HepG2 (cell line): Measurements from ENCODE around the gene COMT. TPM values are rescaled to one million over a fixed set of nuclear protein-coding genes. Genes with fewer than 3 reads are reported as not detected.

Experiments used
- GATAD1 ChIP-seq: IDR thresholded peaks from 2 replicates; pipeline ENCODE4 v1.6.1; 2016; ENCODE audit warnings: missing genetic modification reagents, missing compliant biosample characterization
- KMT2A ChIP-seq: sonication (generic); formaldehyde crosslinking; IDR thresholded peaks from 2 replicates; pipeline ENCODE4 v1.4.0; 2020; ENCODE audit warnings: missing genetic modification reagents
- MYC ChIP-seq: sonication (generic); formaldehyde crosslinking; IDR thresholded peaks from 2 replicates; pipeline ENCODE4 v1.9.0; 2021; ENCODE audit warnings: missing genetic modification reagents, borderline replicate concordance
- NCOA2 ChIP-seq: sonication (generic); formaldehyde crosslinking; IDR thresholded peaks from 2 replicates; pipeline ENCODE4 v1.8.0; 2022; ENCODE audit warnings: inconsistent platforms
- PCBP1 ChIP-seq: fragments of 200-400 bp; formaldehyde crosslinking; IDR thresholded peaks from 2 replicates; pipeline ENCODE4 v1.6.1; 2017; ENCODE audit warnings: mild to moderate bottlenecking, low read depth, low read length, borderline replicate concordance
- POLR2G ChIP-seq: fragments of 200-400 bp; formaldehyde crosslinking; IDR thresholded peaks from 2 replicates; pipeline ENCODE4 v1.6.1; 2018; ENCODE audit warnings: mild to moderate bottlenecking, low read depth, low read length, moderate library complexity
- SIN3A ChIP-seq: IDR thresholded peaks from 2 replicates; pipeline ENCODE4 v1.6.1; 2011; ENCODE audit warnings: low read depth, mild to moderate bottlenecking, control low read depth, low read length, borderline replicate concordance
- SMAD9 ChIP-seq: sonication (generic); formaldehyde crosslinking; IDR thresholded peaks from 2 replicates; pipeline ENCODE4 v1.5.1; 2020; ENCODE audit warnings: mild to moderate bottlenecking, missing genetic modification reagents
- TCF12 ChIP-seq, 2 experiments: fragments of 450-650 bp in 1 of 2; sonication (generic) in 1 of 2; formaldehyde crosslinking in 1 of 2; IDR thresholded peaks; 2 replicates each; pipeline versions ENCODE4 v1.6.1 to v1.8.0; 2017 to 2022; ENCODE audit warnings: antibody characterized with exemption in 1 of 2, mild to moderate bottlenecking in 1 of 2, missing genetic modification reagents in 1 of 2, moderate library complexity in 1 of 2
- TEAD3 ChIP-seq: optimal IDR thresholded peaks from 2 replicates; pipeline ENCODE3; 2016; ENCODE audit warnings: borderline replicate concordance
- YEATS4 ChIP-seq: sonication (generic); formaldehyde crosslinking; IDR thresholded peaks from 2 replicates; pipeline ENCODE4 v1.4.0; 2020; ENCODE audit warnings: missing genetic modification reagents, borderline replicate concordance
- ZMAT3 ChIP-seq: sonication (generic); formaldehyde crosslinking; conservative IDR thresholded peaks from 2 replicates; pipeline ENCODE4 v1.7.0; 2021; ENCODE audit warnings: missing genetic modification reagents
- ZNF264 ChIP-seq: sonication (generic); formaldehyde crosslinking; IDR thresholded peaks from 2 replicates; pipeline ENCODE4 v1.4.0; 2020; ENCODE audit warnings: missing genetic modification reagents
- ZNF317 ChIP-seq: sonication (generic); formaldehyde crosslinking; IDR thresholded peaks from 2 replicates; pipeline ENCODE4 v1.5.0; 2020; ENCODE audit warnings: mild to moderate bottlenecking, missing genetic modification reagents
- ZNF331 ChIP-seq: sonication (generic); formaldehyde crosslinking; IDR thresholded peaks from 2 replicates; pipeline ENCODE4 v1.4.0; 2020; ENCODE audit warnings: missing genetic modification reagents
- ZNF530 ChIP-seq: sonication (generic); formaldehyde crosslinking; IDR thresholded peaks from 2 replicates; pipeline ENCODE4 v1.5.0; 2020; ENCODE audit warnings: low read depth, mild to moderate bottlenecking, missing genetic modification reagents
- ZNF589 ChIP-seq: sonication (generic); formaldehyde crosslinking; conservative IDR thresholded peaks from 2 replicates; pipeline ENCODE4 v1.8.0; 2022; ENCODE audit warnings: mild to moderate bottlenecking, moderate library complexity, missing genetic modification reagents
- ZNF670 ChIP-seq: sonication (generic); formaldehyde crosslinking; IDR thresholded peaks from 2 replicates; pipeline ENCODE4 v1.8.0; 2022; ENCODE audit warnings: mild to moderate bottlenecking, missing genetic modification reagents, borderline replicate concordance
- ZNF747 ChIP-seq: sonication (generic); formaldehyde crosslinking; IDR thresholded peaks from 2 replicates; pipeline ENCODE4 v1.8.1; 2023; ENCODE audit warnings: missing genetic modification reagents, mild to moderate bottlenecking, borderline replicate concordance
- ZNF883 ChIP-seq: sonication (generic); formaldehyde crosslinking; IDR thresholded peaks from 2 replicates; pipeline ENCODE4 v1.5.1; 2020; ENCODE audit warnings: mild to moderate bottlenecking, missing genetic modification reagents; ENCODE audit errors: not compliant biosample characterization
- polyA plus RNA-seq, 8 experiments: library from polyadenylated mRNA; depleted of rRNA in 3 of 8; stranded (reverse) in 7 of 8; unstranded in 1 of 8; fragments of >200 nt; fragmentation: Illumina TruSeq in 4 of 8; extraction: Trizol in 4 of 8; gene quantifications; 2 replicates each; pipeline versions ENCODE4 v1.2.1 to v1.2.3, GENCODE V29; 2011 to 2016; ENCODE audit warnings: low read depth in 4 of 8, missing spikeins in 1 of 8, mixed read lengths in 1 of 8; ENCODE audit not compliant: insufficient read depth in 1 of 8
- total RNA-seq, 5 experiments: library from RNA; depleted of rRNA; stranded (reverse); fragments of >200 nt; fragmentation: Illumina TruSeq; extraction: Trizol; gene quantifications; 2 replicates each; pipeline ENCODE4 v1.2.3, GENCODE V29; 2016; ENCODE audit warnings: low read depth in 1 of 5
- TF ChIP-seq, protein P1 (sequence below): sonication (generic); formaldehyde crosslinking; IDR thresholded peaks from 2 replicates; pipeline ENCODE4 v1.4.0; 2020; ENCODE audit warnings: missing genetic modification reagents
- TF ChIP-seq, protein P2 (sequence below): sonication (generic); formaldehyde crosslinking; IDR thresholded peaks from 2 replicates; pipeline ENCODE4 v1.4.0; 2020; ENCODE audit warnings: missing genetic modification reagents
- TF ChIP-seq, protein P3 (sequence below): sonication (generic); formaldehyde crosslinking; conservative IDR thresholded peaks from 2 replicates; pipeline ENCODE4 v1.4.0; 2020; ENCODE audit warnings: missing genetic modification reagents
- TF ChIP-seq, protein P4 (sequence below): sonication (generic); formaldehyde crosslinking; IDR thresholded peaks from 2 replicates; pipeline ENCODE4 v1.8.0; 2022; ENCODE audit warnings: missing genetic modification reagents, low read depth, mild to moderate bottlenecking, borderline replicate concordance

The COMT gene
- total and polyA plus RNA-seq, 2 of the 13 experiments (the other 11 are each of a cell fraction or from before 2014, with no cell fraction given), result 156 to 162 TPM

DNA sequence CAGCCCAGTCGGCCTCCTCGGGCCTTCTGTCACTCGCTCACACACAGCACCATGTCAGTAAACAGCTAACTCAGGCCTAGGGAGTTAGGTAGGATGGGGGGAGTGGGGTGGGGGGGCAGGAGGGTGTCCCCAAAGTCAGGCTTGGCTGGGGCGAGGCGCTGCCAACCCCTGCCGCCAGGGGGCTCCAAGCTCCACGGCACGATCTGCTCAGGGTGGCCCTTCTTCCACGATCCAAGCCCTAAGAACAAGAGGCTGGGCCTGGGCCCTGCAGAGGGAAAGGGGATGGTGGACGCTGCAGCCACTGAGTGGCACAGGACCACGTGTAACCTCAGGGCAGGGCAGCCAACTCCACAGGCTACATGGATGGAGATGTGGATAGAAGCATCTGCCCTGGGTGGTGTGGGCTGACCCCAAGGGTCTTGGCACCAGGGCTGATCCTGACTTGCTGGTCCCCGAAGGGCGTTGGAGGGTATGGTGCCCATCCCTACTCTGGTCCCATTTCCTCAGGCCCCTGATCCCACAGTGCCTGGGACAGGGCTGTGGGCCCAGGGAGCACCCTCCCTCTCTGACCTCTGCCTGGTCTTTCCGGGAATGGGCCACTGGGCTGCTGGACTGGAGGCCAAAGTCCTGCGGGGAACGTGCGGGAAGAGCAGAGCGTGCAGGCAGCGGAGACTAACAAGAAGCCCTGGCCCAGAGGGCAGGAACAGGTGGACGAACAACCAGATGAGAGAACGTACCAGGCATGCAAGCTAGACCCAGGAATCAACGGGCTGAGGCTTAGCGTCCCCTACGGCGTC, 29.1 kb downstream of the COMT start (continued):
- TF ChIP-seq, protein P1, sequence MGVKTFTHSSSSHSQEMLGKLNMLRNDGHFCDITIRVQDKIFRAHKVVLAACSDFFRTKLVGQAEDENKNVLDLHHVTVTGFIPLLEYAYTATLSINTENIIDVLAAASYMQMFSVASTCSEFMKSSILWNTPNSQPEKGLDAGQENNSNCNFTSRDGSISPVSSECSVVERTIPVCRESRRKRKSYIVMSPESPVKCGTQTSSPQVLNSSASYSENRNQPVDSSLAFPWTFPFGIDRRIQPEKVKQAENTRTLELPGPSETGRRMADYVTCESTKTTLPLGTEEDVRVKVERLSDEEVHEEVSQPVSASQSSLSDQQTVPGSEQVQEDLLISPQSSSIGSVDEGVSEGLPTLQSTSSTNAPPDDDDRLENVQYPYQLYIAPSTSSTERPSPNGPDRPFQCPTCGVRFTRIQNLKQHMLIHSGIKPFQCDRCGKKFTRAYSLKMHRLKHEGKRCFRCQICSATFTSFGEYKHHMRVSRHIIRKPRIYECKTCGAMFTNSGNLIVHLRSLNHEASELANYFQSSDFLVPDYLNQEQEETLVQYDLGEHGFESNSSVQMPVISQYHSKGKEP (CRISPR knock-in tag), result no peak
- TF ChIP-seq, protein P2, sequence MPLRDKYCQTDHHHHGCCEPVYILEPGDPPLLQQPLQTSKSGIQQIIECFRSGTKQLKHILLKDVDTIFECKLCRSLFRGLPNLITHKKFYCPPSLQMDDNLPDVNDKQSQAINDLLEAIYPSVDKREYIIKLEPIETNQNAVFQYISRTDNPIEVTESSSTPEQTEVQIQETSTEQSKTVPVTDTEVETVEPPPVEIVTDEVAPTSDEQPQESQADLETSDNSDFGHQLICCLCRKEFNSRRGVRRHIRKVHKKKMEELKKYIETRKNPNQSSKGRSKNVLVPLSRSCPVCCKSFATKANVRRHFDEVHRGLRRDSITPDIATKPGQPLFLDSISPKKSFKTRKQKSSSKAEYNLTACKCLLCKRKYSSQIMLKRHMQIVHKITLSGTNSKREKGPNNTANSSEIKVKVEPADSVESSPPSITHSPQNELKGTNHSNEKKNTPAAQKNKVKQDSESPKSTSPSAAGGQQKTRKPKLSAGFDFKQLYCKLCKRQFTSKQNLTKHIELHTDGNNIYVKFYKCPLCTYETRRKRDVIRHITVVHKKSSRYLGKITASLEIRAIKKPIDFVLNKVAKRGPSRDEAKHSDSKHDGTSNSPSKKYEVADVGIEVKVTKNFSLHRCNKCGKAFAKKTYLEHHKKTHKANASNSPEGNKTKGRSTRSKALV (CRISPR knock-in tag), result 0 out of 2 replicates have a peak, but pooled peaks have one; percentile 20
- no peak for TF ChIP-seq TCF12 (IDR thresholded peaks at IDR 0.05)
- 0 out of 2 replicates have a peak, but pooled peaks have one; percentile 61 for TF ChIP-seq TCF12 (CRISPR knock-in tag; IDR thresholded peaks at IDR 0.05)
- TF ChIP-seq, protein P3, sequence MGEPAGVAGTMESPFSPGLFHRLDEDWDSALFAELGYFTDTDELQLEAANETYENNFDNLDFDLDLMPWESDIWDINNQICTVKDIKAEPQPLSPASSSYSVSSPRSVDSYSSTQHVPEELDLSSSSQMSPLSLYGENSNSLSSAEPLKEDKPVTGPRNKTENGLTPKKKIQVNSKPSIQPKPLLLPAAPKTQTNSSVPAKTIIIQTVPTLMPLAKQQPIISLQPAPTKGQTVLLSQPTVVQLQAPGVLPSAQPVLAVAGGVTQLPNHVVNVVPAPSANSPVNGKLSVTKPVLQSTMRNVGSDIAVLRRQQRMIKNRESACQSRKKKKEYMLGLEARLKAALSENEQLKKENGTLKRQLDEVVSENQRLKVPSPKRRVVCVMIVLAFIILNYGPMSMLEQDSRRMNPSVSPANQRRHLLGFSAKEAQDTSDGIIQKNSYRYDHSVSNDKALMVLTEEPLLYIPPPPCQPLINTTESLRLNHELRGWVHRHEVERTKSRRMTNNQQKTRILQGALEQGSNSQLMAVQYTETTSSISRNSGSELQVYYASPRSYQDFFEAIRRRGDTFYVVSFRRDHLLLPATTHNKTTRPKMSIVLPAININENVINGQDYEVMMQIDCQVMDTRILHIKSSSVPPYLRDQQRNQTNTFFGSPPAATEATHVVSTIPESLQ, result peak; percentile 70; the same call in 1 of the 2 replicates
- peak; percentile 51; the same call in 1 of the 2 replicates for TF ChIP-seq SIN3A
- no peak for TF ChIP-seq SMAD9 (CRISPR knock-in tag)
- peak; percentile 57 for TF ChIP-seq GATAD1 (CRISPR knock-in tag)
- peak; percentile 84 for TF ChIP-seq YEATS4 (CRISPR knock-in tag)
- TF ChIP-seq ZNF331 (CRISPR knock-in tag), result peak; percentile 79
- TF ChIP-seq ZNF317 (CRISPR knock-in tag), result peak; percentile 66
- TF ChIP-seq POLR2G, result peak; percentile 58
- peak; percentile 99 for TF ChIP-seq PCBP1
- no peak for TF ChIP-seq ZNF530 (CRISPR knock-in tag)
- peak; percentile 85 for TF ChIP-seq NCOA2 (CRISPR knock-in tag)
- TF ChIP-seq ZNF670 (CRISPR knock-in tag), result 0 out of 2 replicates have a peak, but pooled peaks have one; percentile 36
- TF ChIP-seq, protein P4, sequence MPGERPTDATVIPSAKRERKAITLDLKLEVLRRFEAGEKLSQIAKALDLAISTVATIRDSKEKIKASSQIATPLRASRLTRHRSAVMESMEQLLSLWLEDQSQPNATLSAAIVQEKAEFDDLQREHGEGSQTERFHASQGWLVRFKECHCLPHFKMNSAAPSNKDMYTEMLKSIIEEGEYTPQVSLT, result no peak
- no peak for TF ChIP-seq ZNF883 (CRISPR knock-in tag)
- peak; percentile 88 for TF ChIP-seq MYC (CRISPR knock-in tag)
- peak; percentile 65 for TF ChIP-seq TEAD3
- peak; percentile 55 for TF ChIP-seq ZNF747 (CRISPR knock-in tag)
- TF ChIP-seq ZNF589 (CRISPR knock-in tag), result peak; percentile 90; the same call in 1 of the 2 replicates
- peak; percentile 84; the same call in 1 of the 2 replicates for TF ChIP-seq ZMAT3 (CRISPR knock-in tag)
- peak; percentile 57; the same call in 1 of the 2 replicates for TF ChIP-seq KMT2A (CRISPR knock-in tag)
- peak; percentile 75 for TF ChIP-seq ZNF264
